Spleen (tissue), 11 donors: ENCODE results near the gene CIT. TPM values are rescaled to one million over a fixed set of nuclear protein-coding genes. Genes with fewer than 3 reads are reported as not detected.

Source experiments
- DNase-seq: peaks from one replicate; pipeline ENCODE4 v3.0.0-alpha.2; 2020
- H3K27ac ChIP-seq, 8 donors: fragments of 200-600 bp; sonication (generic) in 7 of 8; 1 replicate in 4 of 8; 2 replicates in 4 of 8; pipeline versions ENCODE4 v1.5.0 to v1.8.0; 2016 to 2021; ENCODE audit warnings: inconsistent platforms in 4 of 8, mild to moderate bottlenecking in 4 of 8, moderate library complexity in 1 of 8
- H3K27me3 ChIP-seq, 7 donors: fragments of 200-600 bp; sonication (generic) in 6 of 7; replicated peaks in 1 of 7; 1 replicate in 4 of 7; 2 replicates in 3 of 7; pipeline versions ENCODE4 v1.5.0 to v1.8.0; 2016 to 2021; ENCODE audit warnings: inconsistent platforms in 3 of 7, mild to moderate bottlenecking in 1 of 7
- H3K36me3 ChIP-seq, 6 donors: fragments of 200-600 bp; sonication (generic) in 5 of 6; 1 replicate in 4 of 6; 2 replicates in 2 of 6; pipeline versions ENCODE4 v1.5.0 to v1.8.0; 2016 to 2021; ENCODE audit warnings: inconsistent platforms in 2 of 6
- H3K4me1 ChIP-seq, 6 donors: fragments of 200-600 bp; sonication (generic) in 5 of 6; 1 replicate in 3 of 6; 2 replicates in 3 of 6; pipeline versions ENCODE4 v1.5.0 to v1.8.0; 2016 to 2021; ENCODE audit warnings: inconsistent platforms in 3 of 6
- H3K4me3 ChIP-seq, 8 donors: fragments of 200-600 bp; sonication (generic) in 7 of 8; 1 replicate in 4 of 8; 2 replicates in 4 of 8; pipeline versions ENCODE4 v1.5.0 to v1.8.0; 2016 to 2021; ENCODE audit warnings: inconsistent platforms in 4 of 8, mild to moderate bottlenecking in 4 of 8, moderate library complexity in 2 of 8
- H3K9me3 ChIP-seq, 8 donors: fragments of 200-600 bp; sonication (generic) in 7 of 8; 1 replicate in 4 of 8; 2 replicates in 4 of 8; pipeline versions ENCODE4 v1.5.0 to v1.8.0; 2016 to 2021; ENCODE audit warnings: inconsistent platforms in 4 of 8
- POLR2A ChIP-seq, 3 donors: fragments of 450-650 bp; IDR thresholded peaks; one replicate each; pipeline ENCODE4 v1.5.1; 2017; ENCODE audit warnings: antibody characterized with exemption in 3 of 3, mild to moderate bottlenecking in 1 of 3
- POLR2AphosphoS5 ChIP-seq, 3 donors: sonication (generic); formaldehyde crosslinking; IDR thresholded peaks; one replicate each; pipeline ENCODE4 v1.5.1; 2017; ENCODE audit warnings: antibody characterized with exemption in 3 of 3
- WGBS, 5 donors: extraction: QIAGEN DNeasy Blood & Tissue Kit in 3 of 5; methylation state at CpG; one replicate each; pipeline versions ENCODE4 v1.1.5 to v1.1.7; 2013 to 2018; 5-methylcytosine and 5-hydroxymethylcytosine counted together
- intact Hi-C: fragments of 100-400 bp; cut with DNase I; formaldehyde crosslinking; loops from one replicate; pipeline ENCODE4 v1.15.0; 2023; ENCODE audit warnings: low total_unique reads
- polyA plus RNA-seq, 3 donors: library from polyadenylated mRNA; stranded (reverse); fragments of 200-250 nt; gene quantifications; one replicate each; pipeline ENCODE4 v1.2.1, GENCODE V29; 2013
- total RNA-seq, 7 donors: library from RNA; depleted of rRNA in 3 of 7; stranded (reverse); fragments of >200 nt in 3 of 7; fragmentation: NEBNext Ultra II Directional in 4 of 7; extraction: Animal tissue kit (Norgen Biotek cat#: 25700) in 4 of 7; gene quantifications; one replicate each; pipeline versions ENCODE4 v1.1.0 to v1.2.1, GENCODE V29; 2016 to 2021
- TF ChIP-seq, protein P1 (sequence below), 11 experiments: fragments of 200-600 bp in 7 of 11; fragments of 450-650 bp in 4 of 11; sonication (generic) in 4 of 11; IDR thresholded peaks in 8 of 11; conservative IDR thresholded peaks in 3 of 11; 1 replicate in 7 of 11; 2 replicates in 4 of 11; pipeline versions ENCODE4 v1.4.0 to v1.8.0; 2016 to 2021; ENCODE audit warnings: antibody characterized with exemption in 11 of 11, inconsistent platforms in 4 of 11, mild to moderate bottlenecking in 1 of 11
- donor health status: healthy with polysubstance abuse.
- donor health status: DM: no; HTN: no; CAD: no; lungs with moderate emphysema.
- donor health status: DM: no; HTN: no; CAD: no.
- donor health status: Bipolar disorder and iron deficiency.
- donor health status: healthy.
- donor health status: DM: no; HTN: no; CAD: no.
- donor health status: DM: yes; HTN: yes; CAD: no.

CIT gene
- total and polyA plus RNA-seq, 10 donors = 1.9 to 54.3 (median 24.5) TPM

DNA sequence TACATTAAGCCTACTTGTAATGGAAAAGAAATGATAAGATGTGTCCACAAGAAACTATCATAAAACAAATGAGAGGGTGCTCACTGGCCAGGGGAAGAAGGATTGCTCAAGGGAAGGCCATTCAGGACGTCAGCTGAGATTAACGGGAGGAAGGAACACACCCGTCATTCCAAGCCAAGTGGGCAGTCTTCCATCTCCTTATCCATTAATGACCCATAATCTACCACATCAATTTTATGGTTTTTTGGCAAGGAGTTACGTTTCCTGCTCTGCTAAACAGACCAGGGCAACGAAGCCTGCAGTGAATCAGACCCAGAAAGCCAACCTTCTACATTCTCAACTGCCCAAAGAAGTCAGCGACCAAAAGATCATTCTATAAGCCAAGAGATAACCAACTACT lies 184.1 kb downstream of the CIT start:
- Histone ChIP-seq H3K9me3 (no peaks in the 10 kb centered on the region), H3K27ac (peak overlapping the region in 7 of 8 donors; percentile 32 to 78 (median 72)), H3K36me3 (peaks cover 0 to 76% (median 0%) of the 10 kb centered on the region in 6 donors), H3K27me3 (no peaks in the 10 kb centered on the region), H3K4me3 (no peak overlapping the region), H3K4me1 (peaks cover 0 to 30% (median 11%) of the 10 kb centered on the region in 6 donors)
- TF ChIP-seq POLR2AphosphoS5 (IDR thresholded peaks at IDR 0.05) (peak in 1 of 3 donors; percentile 83), POLR2A (IDR thresholded peaks at IDR 0.05) (no peak)
- TF ChIP-seq, protein P1, sequence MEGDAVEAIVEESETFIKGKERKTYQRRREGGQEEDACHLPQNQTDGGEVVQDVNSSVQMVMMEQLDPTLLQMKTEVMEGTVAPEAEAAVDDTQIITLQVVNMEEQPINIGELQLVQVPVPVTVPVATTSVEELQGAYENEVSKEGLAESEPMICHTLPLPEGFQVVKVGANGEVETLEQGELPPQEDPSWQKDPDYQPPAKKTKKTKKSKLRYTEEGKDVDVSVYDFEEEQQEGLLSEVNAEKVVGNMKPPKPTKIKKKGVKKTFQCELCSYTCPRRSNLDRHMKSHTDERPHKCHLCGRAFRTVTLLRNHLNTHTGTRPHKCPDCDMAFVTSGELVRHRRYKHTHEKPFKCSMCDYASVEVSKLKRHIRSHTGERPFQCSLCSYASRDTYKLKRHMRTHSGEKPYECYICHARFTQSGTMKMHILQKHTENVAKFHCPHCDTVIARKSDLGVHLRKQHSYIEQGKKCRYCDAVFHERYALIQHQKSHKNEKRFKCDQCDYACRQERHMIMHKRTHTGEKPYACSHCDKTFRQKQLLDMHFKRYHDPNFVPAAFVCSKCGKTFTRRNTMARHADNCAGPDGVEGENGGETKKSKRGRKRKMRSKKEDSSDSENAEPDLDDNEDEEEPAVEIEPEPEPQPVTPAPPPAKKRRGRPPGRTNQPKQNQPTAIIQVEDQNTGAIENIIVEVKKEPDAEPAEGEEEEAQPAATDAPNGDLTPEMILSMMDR (IDR thresholded peaks at IDR 0.05 in 8 of 11, conservative IDR thresholded peaks at IDR 0.05 in 3 of 11) = no peak
- intact Hi-C loops = no loop called here
- DNase-seq = no peak
- WGBS, 5 donors = 54 to 67% (median 64%) methylated on average over 6 of the region's 6 CpGs

DNA sequence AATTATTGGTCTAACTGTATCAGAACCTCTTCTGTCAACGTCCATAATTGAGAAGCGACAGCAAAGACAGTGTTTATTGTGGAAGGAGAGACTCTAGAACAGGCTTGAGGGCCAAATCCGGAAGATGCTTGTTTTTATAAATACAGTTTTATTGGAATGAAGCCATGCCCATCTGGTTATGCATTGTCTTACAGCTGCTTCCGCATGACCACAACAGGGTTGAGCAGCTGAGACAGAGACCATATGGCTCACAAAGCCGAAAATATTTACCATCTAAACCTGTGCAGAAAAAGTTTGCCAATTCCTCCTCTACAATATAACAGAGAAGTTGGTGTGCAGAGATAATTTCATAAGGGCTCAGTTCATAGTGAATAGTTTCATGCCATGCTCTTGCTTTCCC lies 184.7 kb downstream of the CIT start:
- peak overlapping the region in 7 of 8 donors; percentile 6 to 78 (median 71) for H3K27ac ChIP-seq
- 72 to 88% (median 80%) methylated on average over 5 of the region's 5 CpGs for WGBS, 5 donors
- no peaks in the 10 kb centered on the region for H3K27me3 ChIP-seq
- H3K4me1 ChIP-seq = peaks cover 0 to 31% (median 11%) of the 10 kb centered on the region in 6 donors
- H3K9me3 ChIP-seq = no peaks in the 10 kb centered on the region
- DNase-seq = no peak
- H3K4me3 ChIP-seq = no peak overlapping the region
- H3K36me3 ChIP-seq = peaks cover 0 to 74% (median 0%) of the 10 kb centered on the region in 6 donors
- intact Hi-C loops = no loop called here
- peak in 1 of 3 donors; percentile 40 for TF ChIP-seq POLR2AphosphoS5 (IDR thresholded peaks at IDR 0.05)
- TF ChIP-seq POLR2A (IDR thresholded peaks at IDR 0.05) = no peak

DNA sequence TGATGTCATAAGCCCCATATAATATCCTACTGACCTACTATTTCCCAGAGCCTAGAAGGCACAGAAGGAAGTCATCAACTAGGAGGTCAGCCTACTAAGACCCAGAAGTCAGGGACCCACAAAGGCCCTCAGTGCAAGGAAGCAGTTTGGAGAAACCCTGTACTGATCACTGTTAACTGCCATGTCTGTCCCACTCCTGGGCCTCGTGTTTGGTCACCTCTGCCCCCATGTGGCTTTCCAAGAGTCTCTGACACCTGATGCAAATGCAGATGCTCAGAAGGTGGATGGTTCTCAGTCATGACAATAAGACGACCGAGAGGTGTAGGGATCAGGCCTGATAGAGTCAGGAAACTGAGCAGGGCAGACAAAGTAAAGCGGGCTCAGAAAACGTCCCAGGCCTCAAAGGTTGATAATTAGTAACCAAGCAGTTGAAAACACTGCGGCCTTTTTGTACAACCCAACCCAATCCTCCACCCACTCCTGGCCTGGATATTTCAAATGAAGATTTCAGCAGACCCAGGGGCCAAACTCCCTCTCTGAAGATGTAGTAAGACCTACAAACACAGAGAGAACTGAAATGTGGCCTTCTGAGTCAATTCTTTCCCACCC lies 185.8 kb downstream of the CIT start:
- H3K9me3 ChIP-seq = no peaks in the 10 kb centered on the region
- no peak overlapping the region for H3K4me3 ChIP-seq
- H3K27ac ChIP-seq = peak overlapping the region in 5 of 8 donors; percentile 71 to 78 (median 72)
- intact Hi-C loops = no loop called here
- TF ChIP-seq, protein P1 (IDR thresholded peaks at IDR 0.05 in 8 of 11, conservative IDR thresholded peaks at IDR 0.05 in 3 of 11) = no peak
- TF ChIP-seq POLR2AphosphoS5 (IDR thresholded peaks at IDR 0.05) (no peak), POLR2A (IDR thresholded peaks at IDR 0.05) (no peak)
- no peaks in the 10 kb centered on the region for H3K27me3 ChIP-seq
- 90 to 94% (median 92%) methylated on average over 6 of the region's 6 CpGs for WGBS, 5 donors
- no peak for DNase-seq
- H3K36me3 ChIP-seq = peaks cover 0 to 73% (median 0%) of the 10 kb centered on the region in 6 donors
- peaks cover 0 to 42% (median 11%) of the 10 kb centered on the region in 6 donors for H3K4me1 ChIP-seq

DNA sequence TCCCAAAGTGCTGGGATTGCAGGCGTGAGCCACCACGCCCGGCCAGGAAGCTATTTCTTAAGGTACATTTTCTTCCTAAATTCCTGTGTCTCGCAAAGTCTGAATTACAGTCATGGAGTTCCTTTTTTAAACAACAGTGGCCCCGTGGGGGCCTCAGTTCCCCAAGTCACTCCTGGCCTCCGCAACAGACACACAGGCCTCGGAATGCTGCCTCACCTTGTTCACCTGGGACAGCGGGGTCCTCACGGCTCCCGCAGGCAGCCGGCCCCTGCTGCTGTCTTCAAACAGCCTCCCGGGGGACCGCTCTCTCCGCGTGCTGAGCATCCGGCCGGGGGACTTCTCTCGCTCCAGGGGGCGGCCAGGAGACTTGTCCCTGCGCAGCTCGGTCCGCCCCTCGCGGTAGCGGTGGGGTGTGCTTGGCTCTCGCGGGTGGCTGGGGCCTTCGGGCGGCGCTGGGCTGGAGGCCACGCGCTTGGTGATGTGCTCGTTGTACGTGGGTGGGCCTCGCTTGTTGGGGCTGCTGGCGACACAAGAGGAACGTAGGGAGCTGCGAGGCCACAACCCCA lies 187.1 kb downstream of the CIT start:
- Histone ChIP-seq H3K9me3 (no peaks in the 10 kb centered on the region), H3K4me1 (peaks cover 0 to 42% (median 11%) of the 10 kb centered on the region in 6 donors), H3K27me3 (no peaks in the 10 kb centered on the region), H3K36me3 (peaks cover 0 to 65% (median 0%) of the 10 kb centered on the region in 6 donors), H3K27ac (no peak overlapping the region), H3K4me3 (no peak overlapping the region)
- no peak for DNase-seq
- intact Hi-C loops = no loop called here
- WGBS, 5 donors = 90 to 98% (median 95%) methylated on average over 14 to 38 of the region's 38 CpGs
- TF ChIP-seq, protein P1 (IDR thresholded peaks at IDR 0.05 in 8 of 11, conservative IDR thresholded peaks at IDR 0.05 in 3 of 11) = no peak
- no peak for TF ChIP-seq POLR2AphosphoS5 (IDR thresholded peaks at IDR 0.05)
- no peak for TF ChIP-seq POLR2A (IDR thresholded peaks at IDR 0.05)
